Thoracic aorta (tissue), 2 donors: Measurements from ENCODE around the gene TSHZ2. TPM values are rescaled to one million over a fixed set of nuclear protein-coding genes. Genes with fewer than 3 reads are reported as not detected.

Experiments used
- ATAC-seq: fragments of 150-250 bp; one replicate; pipeline ENCODE4 v1.8.0; 2017; ENCODE audit warnings: low read depth; ENCODE audit not compliant: insufficient number of reproducible peaks, low FRiP score
- DNase-seq: peaks from one replicate; pipeline ENCODE4 v3.0.0-alpha.2; 2020; ENCODE audit warnings: low spot score
- H3K27ac ChIP-seq, 2 donors: fragments of 200-600 bp; sonication (generic); 1 replicate in 1 of 2; 2 replicates in 1 of 2; pipeline ENCODE4 v1.5.1; 2016; ENCODE audit warnings: mild to moderate bottlenecking in 2 of 2, moderate library complexity in 2 of 2
- H3K27me3 ChIP-seq: fragments of 200-600 bp; sonication (generic); replicated peaks from 2 replicates; pipeline ENCODE4 v1.6.0; 2016; ENCODE audit warnings: mild to moderate bottlenecking; ENCODE audit not compliant: insufficient read depth
- H3K36me3 ChIP-seq: fragments of 200-600 bp; sonication (generic); one replicate; pipeline ENCODE4 v1.5.1; 2016
- H3K4me1 ChIP-seq, 2 donors: fragments of 200-600 bp; sonication (generic); 1 replicate in 1 of 2; 2 replicates in 1 of 2; pipeline versions ENCODE4 v1.5.1 to v1.6.0; 2016; ENCODE audit warnings: low read depth in 2 of 2, mild to moderate bottlenecking in 1 of 2; ENCODE audit not compliant: control insufficient read depth in 1 of 2
- H3K4me3 ChIP-seq: fragments of 200-600 bp; sonication (generic); 2 replicates; pipeline ENCODE4 v1.5.1; 2016; ENCODE audit warnings: mild to moderate bottlenecking
- H3K9me3 ChIP-seq: fragments of 200-600 bp; sonication (generic); 2 replicates; pipeline ENCODE4 v1.5.1; 2016
- CTCF ChIP-seq: fragments of 200-600 bp; sonication (generic); IDR thresholded peaks from one replicate; pipeline ENCODE4 v1.5.1; 2019; ENCODE audit warnings: antibody characterized with exemption
- total RNA-seq, 2 donors: library from RNA; depleted of rRNA; stranded (reverse); fragments of >200 nt; gene quantifications; one replicate each; pipeline versions ENCODE4 v1.1.0 to v1.2.3, GENCODE V29; 2016

Gene TSHZ2
- total RNA-seq, 2 donors from 2014 or later: 8.4 to 32.6 TPM

DNA sequence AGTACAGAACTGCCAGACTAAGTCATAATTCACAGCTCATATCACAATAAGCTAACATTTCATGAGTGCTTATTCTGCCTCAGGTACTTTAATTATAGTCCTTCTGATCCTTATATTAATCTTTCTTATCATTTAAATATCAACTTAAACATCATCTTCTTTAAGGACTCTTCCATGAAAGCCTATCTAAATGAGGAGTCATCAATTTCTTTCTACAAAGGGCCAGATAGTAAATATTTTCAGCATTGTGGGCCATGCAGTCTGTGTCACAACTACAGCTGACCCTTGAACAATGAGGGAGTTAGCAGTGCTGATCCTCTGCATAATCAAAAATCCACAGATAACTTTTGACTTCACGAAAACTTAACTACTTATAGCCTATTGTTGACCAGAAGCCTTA, 306.4 kb downstream of the TSHZ2 start:
- no peak for DNase-seq
- no peak for TF ChIP-seq CTCF
- ATAC-seq: no peak
- H3K4me1 ChIP-seq: no peaks in the 10 kb centered on the region
- H3K27me3 ChIP-seq: no peaks in the 10 kb centered on the region
- no peaks in the 10 kb centered on the region for H3K36me3 ChIP-seq
- H3K9me3 ChIP-seq: no peaks in the 10 kb centered on the region
- H3K27ac ChIP-seq: no peak overlapping the region
- no peak overlapping the region for H3K4me3 ChIP-seq

- no peaks in the 10 kb centered on the region for H3K27me3 ChIP-seq
- H3K36me3 ChIP-seq: no peaks in the 10 kb centered on the region
- no peak overlapping the region for H3K27ac ChIP-seq
- no peaks in the 10 kb centered on the region for H3K9me3 ChIP-seq
- DNase-seq (no peak), ATAC-seq (no peak)
- TF ChIP-seq CTCF: no peak
- no peaks in the 10 kb centered on the region for H3K4me1 ChIP-seq
- H3K4me3 ChIP-seq: no peak overlapping the region
Measured at GRCh38 chr20:53279735-53280134, 307.6 kb downstream of the TSHZ2 start.

DNA sequence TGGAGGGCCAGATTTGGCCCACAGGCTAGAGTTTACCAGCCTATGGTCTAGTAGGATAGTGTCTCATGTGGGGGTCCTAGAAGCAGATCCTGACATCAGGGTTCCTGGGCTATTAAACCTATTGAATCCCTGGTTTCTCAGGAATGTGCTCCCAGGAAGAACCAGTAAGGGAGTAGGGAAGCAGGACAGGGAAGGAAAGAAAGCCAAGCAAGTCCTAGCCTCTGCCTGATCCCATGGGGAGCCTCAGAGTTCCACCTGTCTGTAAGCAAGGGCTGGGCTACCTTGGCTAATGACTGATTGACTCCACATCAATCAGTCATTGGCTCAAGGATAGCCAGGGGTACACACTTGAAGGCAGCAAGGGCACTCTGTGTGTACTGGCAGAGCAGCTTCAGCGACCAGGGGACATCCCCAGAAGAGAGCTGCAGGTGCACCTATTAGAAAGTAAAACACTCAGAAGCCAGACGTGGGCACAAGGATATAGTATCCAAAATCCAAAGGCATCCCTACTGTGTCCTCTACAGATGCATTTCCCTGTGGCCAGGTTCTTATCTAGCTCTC, 309.5 kb downstream of the TSHZ2 start:
- Histone ChIP-seq H3K9me3 (no peaks in the 10 kb centered on the region), H3K27ac (no peak overlapping the region), H3K4me3 (no peak overlapping the region), H3K27me3 (no peaks in the 10 kb centered on the region), H3K4me1 (no peaks in the 10 kb centered on the region), H3K36me3 (no peaks in the 10 kb centered on the region)
- DNase-seq (no peak), ATAC-seq (no peak)
- TF ChIP-seq CTCF: no peak

GRCh38 chr20:53282217-53282955, 310.2 kb downstream of the TSHZ2 start:
- Histone ChIP-seq H3K4me3 (no peak overlapping the region), H3K27me3 (no peaks in the 10 kb centered on the region), H3K4me1 (no peaks in the 10 kb centered on the region), H3K27ac (no peak overlapping the region), H3K9me3 (no peaks in the 10 kb centered on the region), H3K36me3 (no peaks in the 10 kb centered on the region)
- no peak for TF ChIP-seq CTCF
- ATAC-seq (no peak), DNase-seq (no peak)

DNA sequence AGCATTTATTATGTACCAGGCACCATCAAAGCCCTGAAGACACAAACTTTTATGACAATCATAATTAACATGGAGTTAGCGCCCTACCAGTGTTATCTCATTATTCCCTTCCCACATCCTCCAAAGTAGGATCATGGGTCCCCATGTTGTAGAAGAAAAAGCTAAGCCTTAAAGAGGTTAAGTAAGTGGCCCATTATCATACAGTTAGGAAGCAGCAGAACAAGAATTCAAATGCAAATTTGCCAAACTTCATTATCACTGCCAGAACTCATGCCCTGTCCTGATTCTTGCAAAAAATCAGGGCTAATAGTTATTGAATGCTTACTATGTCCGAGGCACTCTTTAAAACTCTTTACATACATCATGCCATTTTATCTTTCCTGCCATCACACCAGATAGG, 310.9 kb downstream of the TSHZ2 start:
- Histone ChIP-seq H3K4me1 (no peaks in the 10 kb centered on the region), H3K9me3 (no peaks in the 10 kb centered on the region), H3K4me3 (no peak overlapping the region), H3K27me3 (no peaks in the 10 kb centered on the region), H3K36me3 (no peaks in the 10 kb centered on the region), H3K27ac (no peak overlapping the region)
- no peak for TF ChIP-seq CTCF
- no peak for ATAC-seq
- DNase-seq: no peak
